A673 (cell line): ENCODE results near the gene MAP4.
"Not testable (repeated sequence)": the region's sequence is repeated elsewhere in the genome, so short reads cannot be mapped to it uniquely, and the experiment has no call there.

Experiments
- CTCF ChIP-seq: fragments of 300-800, 200-600 bp; sonication (generic); conservative IDR thresholded peaks from 2 replicates; pipeline ENCODE4 v1.5.1; 2017; ENCODE audit warnings: low read depth, mild to moderate bottlenecking, antibody characterized with exemption, low read length, moderate library complexity, mixed read lengths
- EZH2 ChIP-seq: fragments of 200-600 bp; sonication (generic); IDR thresholded peaks from 2 replicates; pipeline ENCODE4 v1.6.1; 2017; ENCODE audit warnings: borderline replicate concordance, low read depth, mild to moderate bottlenecking, mixed read lengths, antibody characterized with exemption, low read length; ENCODE audit not compliant: poor library complexity, severe bottlenecking

- not testable (repeated sequence) for TF ChIP-seq EZH2, CTCF
Measured at GRCh38 chr3:48007361-48007760, 8.9 kb downstream of the MAP4 start.
